Stimulated activated CD4-positive, alpha-beta T cell treated with anti-CD3 and anti-CD28 coated beads, Interleukin-4, amount 100 ng/mL, for 1 hour (primary cell): ENCODE data around the gene UACA.
A peak's percentile ranks its signal among the peaks of the same experiment; 100 is the strongest.

Source experiments
- DNase-seq: peaks from one replicate; pipeline ENCODE4 v3.0.0-alpha.2; 2020

The UACA gene

GRCh38 chr15:70786996-70787395, 23.6 kb upstream of the UACA start:
- DNase-seq, result no peak

GRCh38 chr15:70783610-70784022, 20.3 kb upstream of the UACA start:
- no peak for DNase-seq

- DNase-seq, result no peak
Observed at GRCh38 chr15:70783041-70783440, 19.7 kb upstream of the UACA start.

- no peak for DNase-seq
Observed at GRCh38 chr15:70781236-70781635, 17.9 kb upstream of the UACA start.

GRCh38 chr15:70778258-70779076, 15.1 kb upstream of the UACA start:
- DNase-seq, result no peak

GRCh38 chr15:70777170-70777926, 14.0 kb upstream of the UACA start:
- no peak for DNase-seq

- DNase-seq, result no peak
Observed at GRCh38 chr15:70775160-70775559, 11.8 kb upstream of the UACA start.

GRCh38 chr15:70772402-70772801, 9.0 kb upstream of the UACA start:
- DNase-seq, result no peak

GRCh38 chr15:70770863-70771262, 7.5 kb upstream of the UACA start:
- DNase-seq, result no peak

GRCh38 chr15:70768257-70768883, 5.0 kb upstream of the UACA start:
- DNase-seq, result no peak

- no peak for DNase-seq
Observed at GRCh38 chr15:70767667-70768066, 4.3 kb upstream of the UACA start.

- DNase-seq, result no peak
Observed at GRCh38 chr15:70766597-70766996, 3.2 kb upstream of the UACA start.

- no peak for DNase-seq
Observed at GRCh38 chr15:70765504-70766281, 2.3 kb upstream of the UACA start.

- DNase-seq, result no peak
Observed at GRCh38 chr15:70763950-70764730, 782 bp upstream of the UACA start.

- peak; percentile 3 for DNase-seq
Observed at GRCh38 chr15:70762469-70763119, 764 bp downstream of the UACA start.

- no peak for DNase-seq
Observed at GRCh38 chr15:70761931-70762468, 1.4 kb downstream of the UACA start.

GRCh38 chr15:70761046-70761445, 2.3 kb downstream of the UACA start:
- DNase-seq, result no peak

- no peak for DNase-seq
Observed at GRCh38 chr15:70758790-70759462, 4.4 kb downstream of the UACA start.

- DNase-seq, result no peak
Observed at GRCh38 chr15:70757627-70758026, 5.7 kb downstream of the UACA start.

- DNase-seq, result no peak
Observed at GRCh38 chr15:70754862-70755261, 8.5 kb downstream of the UACA start.
